Type B pancreatic cell (in vitro differentiated cells): ENCODE measurements around the gene DCP1B. TPM values are rescaled to one million over a fixed set of nuclear protein-coding genes. Genes with fewer than 3 reads are reported as not detected.

Source experiments
- DNase-seq: peaks from one replicate; pipeline ENCODE4 v3.0.0; 2021; ENCODE audit warnings: mixed read lengths; ENCODE audit not compliant: unreplicated experiment; ENCODE audit errors: extremely low spot score
- H3K27ac Mint-ChIP-seq: 2 replicates; pipeline ENCODE4 v1.8.0; 2021; ENCODE audit warnings: mild to moderate bottlenecking, mixed read lengths
- H3K27me3 Mint-ChIP-seq: 2 replicates; pipeline ENCODE4 v1.8.0; 2021; ENCODE audit warnings: mixed read lengths
- H3K36me3 Mint-ChIP-seq: 2 replicates; pipeline ENCODE4 v1.8.0; 2021; ENCODE audit warnings: mixed read lengths
- H3K4me1 Mint-ChIP-seq: one replicate; pipeline ENCODE4 v1.8.0; 2021; ENCODE audit warnings: mixed read lengths; ENCODE audit not compliant: unreplicated experiment
- H3K4me3 Mint-ChIP-seq: 2 replicates; pipeline ENCODE4 v1.8.0; 2021; ENCODE audit warnings: mild to moderate bottlenecking, mixed read lengths
- H3K9me3 Mint-ChIP-seq: 2 replicates; pipeline ENCODE4 v1.8.0; 2021; ENCODE audit warnings: mixed read lengths
- total RNA-seq: library from RNA; stranded (reverse); gene quantifications from 2 replicates; pipeline ENCODE4 v1.2.1, GENCODE V29; 2021; ENCODE audit warnings: low replicate concordance
- TF ChIP-seq, protein P1 (sequence below): fragments of 200-600 bp; sonication (generic); conservative IDR thresholded peaks from 2 replicates; pipeline ENCODE4 v1.5.0; 2021; ENCODE audit warnings: antibody characterized with exemption, mild to moderate bottlenecking

Gene DCP1B
- total RNA-seq, 1 donor from 2014 or later: 22.3 TPM

DNA sequence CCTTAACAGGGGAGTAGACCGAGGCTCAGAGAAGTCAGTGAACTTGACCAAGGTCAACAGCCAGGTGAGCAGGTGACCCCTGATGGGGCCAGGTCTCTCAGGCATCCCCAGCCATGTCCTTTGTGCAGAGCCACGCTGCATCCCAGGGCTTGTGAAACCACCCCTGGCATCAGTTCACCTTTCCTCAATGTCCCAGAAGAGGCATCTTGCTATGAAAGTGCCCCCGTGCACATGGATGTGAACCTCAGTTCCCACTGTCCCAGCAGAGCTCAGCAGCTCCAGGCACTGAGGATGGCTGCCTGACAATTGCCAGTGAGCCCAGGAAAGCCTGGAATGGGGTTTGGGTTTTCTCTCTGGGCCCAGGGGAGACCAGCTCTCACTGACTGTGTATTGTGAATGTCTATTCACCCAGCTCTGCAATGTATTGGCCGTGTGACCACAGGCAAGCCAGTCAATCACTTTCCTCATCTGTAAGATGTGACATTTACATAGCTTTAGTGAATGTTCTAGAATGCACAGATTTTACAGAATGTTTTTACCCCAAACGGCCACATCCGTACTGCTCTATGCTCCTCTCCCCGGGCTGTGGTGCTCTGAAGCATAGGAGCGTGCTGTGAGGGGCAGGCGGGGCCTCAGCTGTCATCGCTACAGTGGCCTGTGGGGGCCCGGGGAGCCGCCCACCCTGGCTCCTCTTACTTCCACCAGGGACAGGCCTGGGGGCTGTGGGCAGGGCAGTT is 90.7 kb downstream of the DCP1B start:
- peak; percentile 64 for DNase-seq
- TF ChIP-seq, protein P1, sequence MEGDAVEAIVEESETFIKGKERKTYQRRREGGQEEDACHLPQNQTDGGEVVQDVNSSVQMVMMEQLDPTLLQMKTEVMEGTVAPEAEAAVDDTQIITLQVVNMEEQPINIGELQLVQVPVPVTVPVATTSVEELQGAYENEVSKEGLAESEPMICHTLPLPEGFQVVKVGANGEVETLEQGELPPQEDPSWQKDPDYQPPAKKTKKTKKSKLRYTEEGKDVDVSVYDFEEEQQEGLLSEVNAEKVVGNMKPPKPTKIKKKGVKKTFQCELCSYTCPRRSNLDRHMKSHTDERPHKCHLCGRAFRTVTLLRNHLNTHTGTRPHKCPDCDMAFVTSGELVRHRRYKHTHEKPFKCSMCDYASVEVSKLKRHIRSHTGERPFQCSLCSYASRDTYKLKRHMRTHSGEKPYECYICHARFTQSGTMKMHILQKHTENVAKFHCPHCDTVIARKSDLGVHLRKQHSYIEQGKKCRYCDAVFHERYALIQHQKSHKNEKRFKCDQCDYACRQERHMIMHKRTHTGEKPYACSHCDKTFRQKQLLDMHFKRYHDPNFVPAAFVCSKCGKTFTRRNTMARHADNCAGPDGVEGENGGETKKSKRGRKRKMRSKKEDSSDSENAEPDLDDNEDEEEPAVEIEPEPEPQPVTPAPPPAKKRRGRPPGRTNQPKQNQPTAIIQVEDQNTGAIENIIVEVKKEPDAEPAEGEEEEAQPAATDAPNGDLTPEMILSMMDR: no peak
- Mint-ChIP-seq H3K4me1 (no peaks in the 10 kb centered on the region), H3K9me3 (no peaks in the 10 kb centered on the region), H3K4me3 (no peak overlapping the region), H3K36me3 (no peaks in the 10 kb centered on the region), H3K27ac (no peak overlapping the region), H3K27me3 (peaks cover 12% of the 10 kb centered on the region)

DNA sequence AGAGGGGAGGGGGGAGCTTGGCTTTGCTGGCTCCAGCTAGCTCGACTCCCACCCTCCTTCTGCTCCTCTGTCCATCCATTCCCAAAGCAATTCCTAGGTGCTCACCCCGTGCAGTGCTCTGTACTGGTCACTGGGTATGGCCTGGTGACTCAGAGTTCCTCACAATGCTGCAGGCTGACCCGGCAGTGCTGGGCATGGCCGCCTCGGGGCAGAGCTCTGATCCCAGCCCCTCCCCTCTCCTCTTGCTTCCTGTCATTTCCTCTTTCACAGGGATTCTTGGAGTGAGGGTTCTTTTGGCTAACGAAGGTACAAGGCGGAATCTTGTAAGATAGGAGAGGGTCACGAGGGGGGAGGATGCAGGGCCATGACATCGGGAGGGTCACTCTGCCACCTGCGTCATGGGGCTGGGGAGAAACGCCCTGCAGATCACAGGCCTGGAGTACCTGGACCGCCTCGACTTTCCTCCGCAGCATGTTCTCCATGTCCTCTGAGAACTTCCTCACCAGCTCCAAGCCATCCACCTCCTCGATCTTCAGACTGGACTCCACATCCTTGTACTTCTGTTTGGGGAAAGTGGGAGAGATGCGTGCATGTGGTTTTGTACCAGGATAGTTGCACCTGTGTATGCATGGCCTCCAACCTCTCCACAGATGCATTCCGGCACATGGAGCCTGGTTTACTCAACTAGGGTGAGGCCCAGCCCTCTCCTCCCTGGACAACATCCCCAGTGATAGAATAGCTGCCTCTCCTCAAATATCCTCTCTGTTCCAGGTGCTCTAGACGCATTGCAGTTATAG is 91.5 kb downstream of the DCP1B start:
- no peaks in the 10 kb centered on the region for H3K36me3 Mint-ChIP-seq
- no peaks in the 10 kb centered on the region for H3K9me3 Mint-ChIP-seq
- H3K27ac Mint-ChIP-seq: no peak overlapping the region

GRCh38 chr12:1911598-1912575 is 92.4 kb downstream of the DCP1B start:
- DNase-seq: peak; percentile 58
- H3K9me3 Mint-ChIP-seq: no peaks in the 10 kb centered on the region
- no peak overlapping the region for H3K4me3 Mint-ChIP-seq
- peaks cover 12% of the 10 kb centered on the region for H3K27me3 Mint-ChIP-seq
- TF ChIP-seq, protein P1: no peak
- H3K4me1 Mint-ChIP-seq: no peaks in the 10 kb centered on the region
- H3K27ac Mint-ChIP-seq: no peak overlapping the region
- H3K36me3 Mint-ChIP-seq: peaks cover 3% of the 10 kb centered on the region

More for the DNA sequence above, 91.5 kb downstream of the DCP1B start:
- DNase-seq: peak; percentile 49
- Mint-ChIP-seq H3K27me3 (peaks cover 12% of the 10 kb centered on the region), H3K4me1 (no peaks in the 10 kb centered on the region), H3K4me3 (no peak overlapping the region)
- TF ChIP-seq, protein P1: no peak

- Mint-ChIP-seq H3K27me3 (peaks cover 3% of the 10 kb centered on the region), H3K4me1 (no peaks in the 10 kb centered on the region), H3K36me3 (peaks cover 8% of the 10 kb centered on the region), H3K4me3 (no peak overlapping the region), H3K9me3 (no peaks in the 10 kb centered on the region), H3K27ac (no peak overlapping the region)
- TF ChIP-seq, protein P1: no peak
- DNase-seq: no peak
Observed at GRCh38 chr12:1910468-1910867, 93.8 kb downstream of the DCP1B start.

- no peak overlapping the region for H3K27ac Mint-ChIP-seq
- H3K36me3 Mint-ChIP-seq: peaks cover 8% of the 10 kb centered on the region
- TF ChIP-seq, protein P1: no peak
Observed at GRCh38 chr12:1908758-1909157, 95.5 kb downstream of the DCP1B start.

More at GRCh38 chr12:1908758-1909157, 95.5 kb downstream of the DCP1B start:
- peak; percentile 47 for DNase-seq
- H3K27me3 Mint-ChIP-seq: no peaks in the 10 kb centered on the region
- H3K4me3 Mint-ChIP-seq: no peak overlapping the region
- no peaks in the 10 kb centered on the region for H3K4me1 Mint-ChIP-seq
- peaks cover 3% of the 10 kb centered on the region for H3K9me3 Mint-ChIP-seq
